H1 (cell line): Measurements from ENCODE around the gene ELL2. TPM values are rescaled to one million over a fixed set of nuclear protein-coding genes. Genes with fewer than 3 reads are reported as not detected.

ENCODE experiments used
- E2F6 ChIP-seq: IDR thresholded peaks from 2 replicates; pipeline ENCODE4 v1.6.1; 2012; ENCODE audit warnings: inconsistent platforms
- JUND ChIP-seq: IDR thresholded peaks from 2 replicates; pipeline ENCODE4 v1.6.1; 2011; ENCODE audit warnings: mild to moderate bottlenecking, improper control_type of control experiment, low read length
- NANOG ChIP-seq: IDR thresholded peaks from 2 replicates; pipeline ENCODE4 v1.6.1; 2011; ENCODE audit warnings: low read length, low read depth, mild to moderate bottlenecking, inconsistent platforms; ENCODE audit not compliant: insufficient read depth, poor library complexity, severe bottlenecking
- POLR2A ChIP-seq, 2 experiments: IDR thresholded peaks; 1 replicate in 1 of 2; 2 replicates in 1 of 2; pipeline ENCODE4 v1.6.1; 2011; ENCODE audit warnings: low read depth in 2 of 2, low read length in 2 of 2, mild to moderate bottlenecking in 2 of 2; ENCODE audit errors: control extremely low read depth in 1 of 2
- SAP30 ChIP-seq: fragments of 300-600 bp; sonication (generic); IDR thresholded peaks from 2 replicates; pipeline ENCODE4 v1.7.1; 2012; ENCODE audit warnings: low read length, moderate library complexity, mild to moderate bottlenecking, inconsistent platforms; ENCODE audit not compliant: insufficient read depth, insufficient replicate concordance
- SIRT6 ChIP-seq: IDR thresholded peaks from one replicate; pipeline ENCODE4 v1.7.1; 2012; ENCODE audit warnings: low read length, inconsistent platforms
- SRF ChIP-seq: IDR thresholded peaks from 2 replicates; pipeline ENCODE4 v1.6.1; 2011; ENCODE audit warnings: mild to moderate bottlenecking, low read depth, low read length, moderate library complexity
- polyA plus RNA-seq, 7 experiments: library from polyadenylated mRNA; depleted of rRNA in 3 of 7; stranded (reverse) in 5 of 7; unstranded in 2 of 7; fragments of >200 nt in 5 of 7; fragments of 200-250 nt in 2 of 7; gene quantifications; 1 replicate in 5 of 7; 2 replicates in 1 of 7; 4 replicates in 1 of 7; pipeline versions ENCODE4 v1.2.1 to v1.2.3, GENCODE V29; 2011 to 2013; ENCODE audit warnings: missing spikeins in 2 of 7, mixed read lengths in 2 of 7
- total RNA-seq: library from RNA; stranded (reverse); fragmentation: NEBNext Ultra II Directional; extraction: Animal tissue kit (Norgen Biotek cat#: 25700); gene quantifications from 2 replicates; pipeline ENCODE4 v1.2.1, GENCODE V29; 2021

Gene ELL2
- total and polyA plus RNA-seq, 2 of the 8 experiments (the other 6 are each of a cell fraction or from before 2014, with no cell fraction given), result 6.3 to 29.4 TPM

GRCh38 chr5:95923918-95924544 is 37.6 kb downstream of the ELL2 start (continued):
- TF ChIP-seq SIRT6 (no peak), POLR2A (IDR thresholded peaks at IDR 0.05; ENCODE audit: control extremely low read depth in 1 of 2, low read depth in 2 of 2, low read length in 2 of 2) (no peak), SRF (no peak), JUND (no peak), E2F6 (no peak), NANOG (no peak), SAP30 (no peak)
